SU-DHL-6 (cell line): ENCODE results near the gene PPP2R5C.

Experiments
- CTCF ChIP-seq: fragments of 200-600 bp; sonication (generic); IDR thresholded peaks from one replicate; pipeline ENCODE4 v1.5.1; 2017; ENCODE audit warnings: antibody characterized with exemption, mild to moderate bottlenecking, low read length, moderate library complexity; ENCODE audit not compliant: insufficient read depth, poor library complexity, severe bottlenecking
- EZH2phosphoT487 ChIP-seq: fragments of 200-600 bp; sonication (generic), shearing (Covaris generic); conservative IDR thresholded peaks from 2 replicates; pipeline ENCODE4 v1.6.1; 2018; ENCODE audit warnings: mild to moderate bottlenecking, antibody characterized with exemption, low read length, moderate library complexity, mixed read lengths

GRCh38 chr14:101732118-101732517 is 29.4 kb upstream of the PPP2R5C start:
- no peak for TF ChIP-seq CTCF
- no peak for TF ChIP-seq EZH2phosphoT487
